ENCODE measurements around the gene LIMS2. TPM values are rescaled to one million over a fixed set of nuclear protein-coding genes. Genes with fewer than 3 reads are reported as not detected.

LIMS2 gene
- total RNA-seq, 6 donors from 2014 or later: 33.6 to 169 (median 109) TPM

GRCh38 chr2:127650785-127651380, 24.4 kb downstream of the LIMS2 start:
- WGBS, 2 donors: 81 to 95% methylated on average over 26 to 28 of the region's 28 CpGs
- Histone ChIP-seq H3K4me3 (no peak overlapping the region), H3K4me1 (peaks cover 40 to 60% (median 52%) of the 10 kb centered on the region in 4 donors), H3K27me3 (no peaks in the 10 kb centered on the region), H3K9me3 (no peaks in the 10 kb centered on the region), H3K27ac (peak overlapping the region in 2 of 4 donors; percentile 71 to 73), H3K36me3 (peaks cover 0 to 48% (median 10%) of the 10 kb centered on the region in 4 donors)
- DNase-seq: peak in 1 of 2 donors; percentile 69
- TF ChIP-seq POLR2A (IDR thresholded peaks at IDR 0.05) (no peak), CTCF (IDR thresholded peaks at IDR 0.05) (no peak), EP300 (IDR thresholded peaks at IDR 0.05) (no peak), POLR2AphosphoS5 (IDR thresholded peaks at IDR 0.05) (no peak)
- no peak for ATAC-seq (ENCODE audit: low FRiP score in 2 of 2)

- H3K27ac ChIP-seq: peak overlapping the region; percentile 44 to 73 (median 63)
- H3K4me1 ChIP-seq: peaks cover 33 to 56% (median 48%) of the 10 kb centered on the region in 4 donors
- no peaks in the 10 kb centered on the region for H3K9me3 ChIP-seq
- H3K27me3 ChIP-seq: no peaks in the 10 kb centered on the region
- TF ChIP-seq EP300 (IDR thresholded peaks at IDR 0.05) (no peak), CTCF (IDR thresholded peaks at IDR 0.05) (peak in 1 of 6 experiments; percentile 45), POLR2AphosphoS5 (IDR thresholded peaks at IDR 0.05) (no peak)
- H3K36me3 ChIP-seq: peaks cover 0 to 42% (median 10%) of the 10 kb centered on the region in 4 donors
- ATAC-seq (ENCODE audit: low FRiP score in 2 of 2) (no peak), DNase-seq (no peak)
- WGBS, 2 donors: 65 to 71% methylated on average over 4 to 16 of the region's 17 CpGs
- H3K4me3 ChIP-seq: no peak overlapping the region
These were observed 25.1 kb downstream of the LIMS2 start for GRCh38 chr2:127650041-127650784.

- Histone ChIP-seq H3K4me1 (peaks cover 32 to 54% (median 48%) of the 10 kb centered on the region in 4 donors), H3K27ac (peak overlapping the region; percentile 44 to 73 (median 63))
- WGBS, 2 donors: 6 to 11% methylated on average over 7 of the region's 7 CpGs
These were observed 25.7 kb downstream of the LIMS2 start for GRCh38 chr2:127649684-127650040.

GRCh38 chr2:127649100-127649611, 26.2 kb downstream of the LIMS2 start:
- WGBS, 2 donors: 15 to 58% methylated on average over 5 to 12 of the region's 12 CpGs
- peak; percentile 43 to 56 for DNase-seq

More at GRCh38 chr2:127649684-127650040, 25.7 kb downstream of the LIMS2 start:
- H3K9me3 ChIP-seq: no peaks in the 10 kb centered on the region
- no peaks in the 10 kb centered on the region for H3K27me3 ChIP-seq
- peaks cover 0 to 39% (median 10%) of the 10 kb centered on the region in 4 donors for H3K36me3 ChIP-seq
- no peak for TF ChIP-seq POLR2A (IDR thresholded peaks at IDR 0.05)
- TF ChIP-seq CTCF (IDR thresholded peaks at IDR 0.05): peak; percentile 70 to 86 (median 79)
- no peak for TF ChIP-seq EP300 (IDR thresholded peaks at IDR 0.05)
- no peak overlapping the region for H3K4me3 ChIP-seq
- ATAC-seq (ENCODE audit: low FRiP score in 2 of 2) (peak; percentile 73 to 83), DNase-seq (peak in 1 of 2 donors; percentile 75)

More at GRCh38 chr2:127649100-127649611, 26.2 kb downstream of the LIMS2 start:
- H3K4me3 ChIP-seq: no peak overlapping the region
- H3K4me1 ChIP-seq: peaks cover 32 to 58% (median 50%) of the 10 kb centered on the region in 4 donors
- TF ChIP-seq CTCF (IDR thresholded peaks at IDR 0.05): no peak
- TF ChIP-seq POLR2AphosphoS5 (IDR thresholded peaks at IDR 0.05): no peak
- no peak for TF ChIP-seq EP300 (IDR thresholded peaks at IDR 0.05)
- TF ChIP-seq POLR2A (IDR thresholded peaks at IDR 0.05): no peak
- H3K27ac ChIP-seq: peak overlapping the region in 3 of 4 donors; percentile 27 to 73 (median 71)
- no peak for ATAC-seq (ENCODE audit: low FRiP score in 2 of 2)
- no peaks in the 10 kb centered on the region for H3K27me3 ChIP-seq
- H3K9me3 ChIP-seq: no peaks in the 10 kb centered on the region
- peaks cover 0 to 37% (median 7%) of the 10 kb centered on the region in 4 donors for H3K36me3 ChIP-seq

Measured in upper lobe of left lung (tissue), 6 donors.